GM19438 (cell line): ENCODE results near the gene PATZ1.

Experiments
- ATAC-seq: cut with Tn5 transposase; IDR thresholded peaks from one replicate; pipeline ENCODE4 v1.9.1; 2021; ENCODE audit warnings: low read depth; ENCODE audit not compliant: unreplicated experiment

PATZ1 gene

DNA sequence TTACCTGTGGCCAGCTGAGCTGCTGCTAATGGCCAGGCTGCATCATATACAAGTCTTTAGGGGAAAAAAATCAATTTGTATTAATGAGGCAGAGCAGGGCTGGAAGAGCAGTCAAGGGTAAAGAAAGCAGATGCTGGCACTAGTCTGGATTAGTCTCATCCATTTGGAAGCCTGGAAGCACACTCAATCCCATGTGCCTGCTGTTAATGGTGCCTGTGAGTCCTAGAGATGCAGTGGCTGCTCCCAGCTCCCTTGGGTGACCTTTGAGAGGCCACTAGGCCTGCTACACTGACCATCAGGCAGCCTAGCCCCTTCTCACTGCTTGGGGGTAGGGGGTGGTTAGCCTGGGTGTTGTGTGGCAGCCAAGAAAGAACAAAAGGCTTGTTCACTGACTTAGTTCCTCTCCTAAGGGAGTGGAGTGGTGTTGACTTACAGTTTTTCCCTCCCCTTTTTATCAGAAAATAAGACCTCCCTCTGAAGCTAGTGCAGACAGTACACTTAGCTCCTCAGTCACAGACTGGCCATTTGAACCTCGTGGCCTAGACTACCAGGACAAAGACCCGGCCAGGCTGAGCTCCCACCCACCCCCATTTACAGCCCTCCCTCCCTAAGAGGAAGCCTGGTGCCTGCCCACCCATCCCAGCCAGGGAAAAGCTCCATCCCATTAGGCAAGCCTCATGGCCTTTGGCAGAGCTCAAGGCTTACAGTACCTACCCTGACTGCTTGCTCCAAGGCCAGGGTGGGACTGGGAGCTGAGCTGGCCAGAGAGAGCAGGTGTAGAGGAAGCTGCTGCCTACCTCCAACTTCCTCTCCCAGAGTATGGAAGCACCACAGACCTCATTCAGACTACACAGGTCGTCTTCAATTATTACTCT is 61.6 kb downstream of the PATZ1 start:
- no peak for ATAC-seq

DNA sequence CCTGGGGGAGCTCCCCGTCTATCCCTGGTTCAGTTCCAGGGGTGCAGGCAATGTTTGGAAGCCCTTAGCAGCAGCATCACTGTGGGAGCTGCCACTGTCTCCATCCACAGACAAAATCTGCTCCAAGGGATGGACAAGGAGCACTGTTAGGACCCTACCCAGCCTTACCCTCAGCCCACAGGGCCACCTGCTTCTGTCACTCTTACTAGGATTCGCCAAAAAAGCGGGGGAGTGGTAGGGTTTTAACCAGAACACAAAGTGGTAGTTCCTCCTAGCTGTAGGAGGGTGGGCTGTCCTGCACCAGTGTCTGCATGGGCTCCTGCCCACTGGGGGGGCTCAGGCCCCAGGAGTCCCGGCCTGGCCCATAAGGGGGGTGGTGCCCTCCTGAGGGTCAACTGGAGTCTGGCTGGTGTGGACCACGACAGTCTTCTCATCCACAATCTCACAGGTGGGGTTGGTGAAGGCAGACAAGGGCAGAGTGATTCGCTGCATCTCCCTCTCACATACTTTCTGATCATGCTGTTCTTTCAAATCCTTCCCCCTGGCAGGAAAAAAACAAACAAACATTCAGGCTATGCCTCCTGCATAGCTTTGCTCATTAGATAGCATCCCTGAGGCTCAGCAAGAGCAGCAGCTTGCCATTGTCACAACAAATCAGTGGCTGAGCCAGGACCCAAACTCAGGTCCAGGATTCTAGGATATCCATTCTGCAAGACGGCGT is 63.2 kb downstream of the PATZ1 start:
- no peak for ATAC-seq

DNA sequence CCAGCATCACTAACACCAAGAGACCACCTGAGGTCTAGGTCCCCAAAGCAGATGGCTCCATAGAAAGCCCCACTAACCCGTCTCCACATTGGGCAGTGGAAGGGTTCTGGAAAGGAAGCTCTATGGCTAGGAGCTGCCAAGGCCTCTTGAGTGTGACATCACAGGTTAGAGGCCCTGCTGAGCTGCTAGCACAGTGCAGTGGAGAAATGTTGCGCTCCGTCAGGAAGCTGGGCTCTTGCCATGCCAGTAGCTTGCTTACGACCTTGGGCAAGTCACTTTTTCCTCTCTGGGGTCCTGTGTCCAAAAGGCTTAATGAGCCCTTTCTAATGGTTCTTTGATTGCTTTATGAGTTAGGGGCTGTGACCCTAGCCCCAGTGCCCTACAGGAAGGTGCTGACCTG is 64.4 kb downstream of the PATZ1 start:
- ATAC-seq = no peak

DNA sequence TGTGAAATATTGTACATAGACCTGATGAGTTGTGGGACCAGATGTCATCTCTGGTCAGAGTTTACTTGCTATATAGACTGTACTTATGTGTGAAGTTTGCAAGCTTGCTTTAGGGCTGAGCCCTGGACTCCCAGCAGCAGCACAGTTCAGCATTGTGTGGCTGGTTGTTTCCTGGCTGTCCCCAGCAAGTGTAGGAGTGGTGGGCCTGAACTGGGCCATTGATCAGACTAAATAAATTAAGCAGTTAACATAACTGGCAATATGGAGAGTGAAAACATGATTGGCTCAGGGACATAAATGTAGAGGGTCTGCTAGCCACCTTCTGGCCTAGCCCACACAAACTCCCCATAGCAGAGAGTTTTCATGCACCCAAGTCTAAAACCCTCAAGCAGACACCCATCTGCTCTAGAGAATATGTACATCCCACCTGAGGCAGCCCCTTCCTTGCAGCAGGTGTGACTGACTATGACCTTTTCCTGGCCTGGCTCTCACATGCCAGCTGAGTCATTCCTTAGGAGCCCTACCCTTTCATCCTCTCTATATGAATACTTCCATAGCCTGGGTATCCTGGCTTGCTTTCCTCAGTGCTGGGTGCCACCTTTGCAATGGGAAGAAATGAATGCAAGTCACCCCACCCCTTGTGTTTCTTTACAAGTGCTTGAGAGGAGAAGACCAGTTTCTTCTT is 66.2 kb downstream of the PATZ1 start:
- no peak for ATAC-seq

DNA sequence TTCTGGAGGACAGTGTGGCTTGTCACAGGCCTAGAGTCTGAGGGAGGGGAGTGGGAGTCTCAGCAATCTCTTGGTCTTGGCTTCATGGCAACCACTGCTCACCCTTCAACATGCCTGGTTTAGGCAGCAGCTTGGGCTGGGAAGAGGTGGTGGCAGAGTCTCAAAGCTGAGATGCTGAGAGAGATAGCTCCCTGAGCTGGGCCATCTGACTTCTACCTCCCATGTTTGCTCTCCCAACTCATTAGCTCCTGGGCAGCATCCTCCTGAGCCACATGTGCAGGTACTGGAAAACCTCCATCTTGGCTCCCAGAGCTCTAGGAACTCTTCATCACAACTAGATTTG is 66.8 kb downstream of the PATZ1 start:
- ATAC-seq = no peak

DNA sequence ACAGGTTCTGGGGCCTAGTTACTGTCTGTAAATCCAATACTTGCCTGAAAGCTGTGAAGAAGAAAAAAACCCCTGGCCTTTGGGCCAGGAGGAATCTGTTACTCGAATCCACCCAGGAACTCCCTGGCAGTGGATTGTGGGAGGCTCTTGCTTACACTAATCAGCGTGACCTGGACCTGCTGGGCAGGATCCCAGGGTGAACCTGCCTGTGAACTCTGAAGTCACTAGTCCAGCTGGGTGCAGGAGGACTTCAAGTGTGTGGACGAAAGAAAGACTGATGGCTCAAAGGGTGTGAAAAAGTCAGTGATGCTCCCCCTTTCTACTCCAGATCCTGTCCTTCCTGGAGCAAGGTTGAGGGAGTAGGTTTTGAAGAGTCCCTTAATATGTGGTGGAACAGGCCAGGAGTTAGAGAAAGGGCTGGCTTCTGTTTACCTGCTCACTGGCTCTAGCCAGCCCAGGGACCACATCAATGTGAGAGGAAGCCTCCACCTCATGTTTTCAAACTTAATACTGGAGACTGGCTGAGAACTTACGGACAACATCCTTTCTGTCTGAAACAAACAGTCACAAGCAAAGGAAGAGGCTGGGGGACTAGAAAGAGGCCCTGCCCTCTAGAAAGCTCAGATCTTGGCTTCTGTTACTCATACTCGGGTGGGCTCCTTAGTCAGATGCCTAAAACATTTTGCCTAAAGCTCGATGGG is 67.4 kb downstream of the PATZ1 start:
- ATAC-seq = no peak

DNA sequence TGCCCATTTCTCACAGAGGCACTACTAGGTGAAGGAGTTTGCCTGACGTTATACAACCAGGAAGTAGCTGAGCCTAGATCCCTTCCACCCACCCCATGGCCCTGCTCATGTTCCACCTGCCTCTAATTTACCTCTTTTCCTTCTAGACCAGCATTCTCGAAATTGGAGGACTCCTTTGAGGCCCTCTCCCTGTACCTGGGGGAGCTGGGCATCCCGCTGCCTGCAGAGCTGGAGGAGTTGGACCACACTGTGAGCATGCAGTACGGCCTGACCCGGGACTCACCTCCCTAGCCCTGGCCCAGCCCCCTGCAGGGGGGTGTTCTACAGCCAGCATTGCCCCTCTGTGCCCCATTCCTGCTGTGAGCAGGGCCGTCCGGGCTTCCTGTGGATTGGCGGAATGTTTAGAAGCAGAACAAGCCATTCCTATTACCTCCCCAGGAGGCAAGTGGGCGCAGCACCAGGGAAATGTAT is 68.0 kb downstream of the PATZ1 start:
- no peak for ATAC-seq

DNA sequence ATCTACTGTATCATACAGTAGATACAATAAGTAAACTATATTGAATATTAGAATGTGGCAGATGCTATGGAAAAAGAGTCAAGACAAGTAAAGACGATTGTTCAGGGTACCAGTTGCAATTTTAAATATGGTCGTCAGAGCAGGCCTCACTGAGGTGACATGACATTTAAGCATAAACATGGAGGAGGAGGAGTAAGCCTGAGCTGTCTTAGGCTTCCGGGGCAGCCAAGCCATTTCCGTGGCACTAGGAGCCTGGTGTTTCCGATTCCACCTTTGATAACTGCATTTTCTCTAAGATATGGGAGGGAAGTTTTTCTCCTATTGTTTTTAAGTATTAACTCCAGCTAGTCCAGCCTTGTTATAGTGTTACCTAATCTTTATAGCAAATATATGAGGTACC is 68.4 kb downstream of the PATZ1 start:
- ATAC-seq = no peak

DNA sequence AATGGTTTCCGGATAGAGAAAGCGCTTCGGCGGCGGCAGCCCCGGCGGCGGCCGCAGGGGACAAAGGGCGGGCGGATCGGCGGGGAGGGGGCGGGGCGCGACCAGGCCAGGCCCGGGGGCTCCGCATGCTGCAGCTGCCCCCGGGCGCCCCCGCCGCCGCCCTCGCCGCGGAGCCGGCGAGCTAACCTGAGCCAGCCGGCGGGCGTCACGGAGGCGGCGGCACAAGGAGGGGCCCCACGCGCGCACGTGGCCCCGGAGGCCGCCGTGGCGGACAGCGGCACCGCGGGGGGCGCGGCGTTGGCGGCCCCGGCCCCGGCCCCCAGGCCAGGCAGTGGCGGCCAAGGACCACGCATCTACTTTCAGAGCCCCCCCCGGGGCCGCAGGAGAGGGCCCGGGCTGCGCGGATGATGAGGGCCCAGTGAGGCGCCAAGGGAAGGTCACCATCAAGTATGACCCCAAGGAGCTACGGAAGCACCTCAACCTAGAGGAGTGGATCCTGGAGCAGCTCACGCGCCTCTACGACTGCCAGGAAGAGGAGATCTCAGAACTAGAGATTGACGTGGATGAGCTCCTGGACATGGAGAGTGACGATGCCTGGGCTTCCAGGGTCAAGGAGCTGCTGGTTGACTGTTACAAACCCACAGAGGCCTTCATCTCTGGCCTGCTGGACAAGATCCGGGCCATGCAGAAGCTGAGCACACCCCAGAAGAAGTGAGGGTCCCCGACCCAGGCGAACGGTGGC is 69.5 kb downstream of the PATZ1 start:
- no peak for ATAC-seq
